GM23248 (cell line): ENCODE data around the gene RPS27L. TPM values are rescaled to one million over a fixed set of nuclear protein-coding genes. Genes with fewer than 3 reads are reported as not detected.

Experiments
- polyA plus RNA-seq: library from polyadenylated mRNA; unstranded; fragments of >200 nt; fragmentation: Nextera tagmentation; extraction: Ambion mirVana; gene quantifications from 2 replicates; pipeline ENCODE4 v1.2.1, GENCODE V29; 2016
- total RNA-seq: library from RNA; depleted of rRNA; stranded (reverse); fragments of >200 nt; shearing (Covaris generic); gene quantifications from 2 replicates; pipeline ENCODE4 v1.2.3, GENCODE V29; 2014; rRNA removed

The RPS27L gene
- total and polyA plus RNA-seq, 2 experiments from 2014 or later: 151 to 1,181 TPM

Other genes starting within 250 kb of the RPS27L start
- 1,935 and 2,012 TPM in 2 replicates for gene TPM1, start 114.7 kb downstream of the RPS27L start, total RNA-seq
- 3,029 and 3,072 TPM in 2 replicates for gene TPM1, start 114.7 kb downstream of the RPS27L start, polyA plus RNA-seq
- 27.1 and 27.3 TPM in 2 replicates for gene LACTB, start 35.6 kb downstream of the RPS27L start, total RNA-seq
- 35.8 and 39.7 TPM in 2 replicates for gene LACTB, start 35.6 kb downstream of the RPS27L start, polyA plus RNA-seq
- gene RAB8B, start 32.1 kb upstream of the RPS27L start, total RNA-seq: 54.3 and 54.6 TPM in 2 replicates
- gene RAB8B, start 32.1 kb upstream of the RPS27L start, polyA plus RNA-seq: 37.8 and 43.6 TPM in 2 replicates
- 15.8 and 18.6 TPM in 2 replicates for gene APH1B, start 120.1 kb upstream of the RPS27L start, total RNA-seq
- gene APH1B, start 120.1 kb upstream of the RPS27L start, polyA plus RNA-seq: 40.5 and 43.2 TPM in 2 replicates
- gene CA12, start 224.4 kb upstream of the RPS27L start, total RNA-seq: 41.1 and 41.8 TPM in 2 replicates
- 40.9 and 42.1 TPM in 2 replicates for gene CA12, start 224.4 kb upstream of the RPS27L start, polyA plus RNA-seq